Cerebellar cortex (tissue), 1 donor: ENCODE data around the gene RFT1.
"Not testable (repeated sequence)": the region's sequence is repeated elsewhere in the genome, so short reads cannot be mapped to it uniquely, and the experiment has no call there.

ENCODE experiments used
- DNase-seq: peaks from one replicate; pipeline ENCODE4 v3.0.0-alpha.2; 2015; ENCODE audit warnings: low spot score

RFT1 gene

GRCh38 chr3:53163444-53164387 lies 33.5 kb upstream of the RFT1 start:
- DNase-seq: peak; percentile 27

GRCh38 chr3:53162672-53163443 lies 32.6 kb upstream of the RFT1 start:
- DNase-seq: no peak

- DNase-seq: no peak
Measured at GRCh38 chr3:53161820-53162671, 31.8 kb upstream of the RFT1 start.

DNA sequence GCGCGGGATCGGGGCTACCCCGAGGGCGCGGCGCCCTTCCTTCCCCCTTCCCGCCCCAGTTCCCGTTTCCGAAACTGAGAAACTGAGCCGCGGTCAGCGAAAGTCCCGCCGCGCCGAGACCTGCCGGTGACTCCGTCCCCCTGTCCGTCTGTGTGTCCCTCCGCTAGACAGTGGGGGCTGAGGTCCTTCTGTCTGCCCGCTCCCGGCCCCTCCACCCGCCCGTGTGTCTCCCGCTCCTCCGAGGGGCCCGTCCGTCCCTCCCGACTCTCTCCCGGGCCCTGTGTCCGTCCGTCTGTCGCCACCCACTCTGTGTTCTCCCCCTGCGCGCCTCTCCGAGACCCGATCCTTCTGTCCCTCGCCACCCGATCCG lies 31.2 kb upstream of the RFT1 start:
- DNase-seq: no peak

DNA sequence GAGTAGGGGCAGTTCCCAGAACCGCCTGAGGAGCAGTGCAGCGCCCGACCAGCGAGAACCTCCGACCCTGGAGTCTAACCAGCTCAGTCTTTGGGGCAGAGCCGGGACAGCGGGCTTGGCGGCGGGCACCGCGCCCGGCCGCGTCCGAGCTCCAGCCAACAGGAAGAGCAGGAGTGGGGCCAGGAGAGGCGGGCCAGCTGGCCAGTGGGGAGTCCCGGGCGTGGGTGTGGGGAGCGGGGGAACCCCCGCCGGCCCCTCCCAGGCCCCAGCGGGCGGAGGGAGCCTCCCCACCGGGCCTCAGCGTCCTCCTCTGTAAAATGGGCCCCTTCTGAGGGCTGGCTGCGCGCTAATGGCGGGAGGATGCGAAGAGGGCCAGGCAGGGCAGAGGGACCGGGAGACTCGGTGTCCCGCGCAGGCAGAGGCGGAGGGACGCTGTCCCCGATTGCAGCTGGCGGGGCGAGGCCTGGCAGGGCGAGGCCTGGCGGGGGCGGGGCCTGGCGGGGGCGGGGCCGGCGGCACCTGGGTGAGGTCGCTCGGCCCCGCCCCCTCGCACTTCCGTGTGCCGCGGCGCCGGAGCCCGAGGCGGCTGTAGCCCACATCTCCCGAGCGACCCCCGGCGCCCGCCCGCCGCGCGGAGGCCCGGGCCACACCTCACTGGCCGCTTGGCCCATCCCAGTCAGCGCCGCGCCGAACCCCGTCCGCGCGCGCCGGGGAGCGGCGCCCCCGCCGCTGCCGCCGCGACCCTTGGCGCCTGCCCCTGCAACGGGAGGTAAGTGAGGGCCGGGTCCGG lies 30.6 kb upstream of the RFT1 start, which contains the start of gene PRKCD:
PRKCD (plus strand) TSS at position 550 of the 790 bp plus-strand sequence. CDS start 17,214 bp downstream, outside the sequence.
- peak; percentile 67 for DNase-seq

- no peak for DNase-seq
Measured at GRCh38 chr3:53160061-53160659, 29.9 kb upstream of the RFT1 start.

DNA sequence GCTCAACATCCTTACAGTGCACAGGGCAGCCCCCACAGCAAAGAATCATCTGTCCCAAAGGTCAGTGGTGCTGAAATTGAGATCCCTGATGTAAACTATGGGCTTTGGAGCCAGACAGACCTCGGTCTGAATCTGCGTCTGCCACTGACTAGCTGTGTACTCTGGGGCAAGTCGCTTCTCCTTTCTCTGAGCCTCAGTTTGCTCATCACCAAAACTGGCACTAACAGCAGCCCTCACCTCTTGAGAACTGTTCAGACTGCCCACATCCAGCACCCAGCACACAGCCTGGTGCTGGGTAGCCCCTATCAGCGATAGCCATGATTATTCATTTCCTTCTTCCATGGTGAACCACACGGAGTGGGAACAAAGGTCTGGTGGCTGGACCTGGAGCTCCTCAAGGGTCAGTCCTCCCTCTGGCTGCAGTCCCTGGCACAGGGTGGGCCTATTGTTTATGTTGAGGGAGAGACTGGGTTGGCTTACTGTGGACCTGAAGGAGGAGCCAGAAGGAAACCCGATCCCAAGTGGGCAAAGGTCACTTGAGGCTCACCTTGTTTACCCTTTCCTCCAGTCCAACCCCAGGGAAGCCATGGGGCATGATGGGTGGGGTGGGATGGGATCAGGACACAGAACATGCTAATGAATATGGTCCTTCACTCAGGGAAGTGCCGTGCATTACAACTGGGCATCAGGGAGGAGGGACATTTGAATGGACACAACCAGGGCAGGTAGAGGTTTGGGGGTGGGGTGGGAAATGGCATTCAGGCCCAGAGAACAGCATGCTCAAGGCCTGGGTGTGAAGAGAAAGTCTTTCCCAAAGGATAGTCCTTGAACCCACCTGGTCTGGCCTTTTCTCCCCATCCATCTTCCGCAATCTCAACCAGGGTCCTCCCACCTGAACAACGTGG lies 29.2 kb upstream of the RFT1 start:
- DNase-seq: no peak

DNA sequence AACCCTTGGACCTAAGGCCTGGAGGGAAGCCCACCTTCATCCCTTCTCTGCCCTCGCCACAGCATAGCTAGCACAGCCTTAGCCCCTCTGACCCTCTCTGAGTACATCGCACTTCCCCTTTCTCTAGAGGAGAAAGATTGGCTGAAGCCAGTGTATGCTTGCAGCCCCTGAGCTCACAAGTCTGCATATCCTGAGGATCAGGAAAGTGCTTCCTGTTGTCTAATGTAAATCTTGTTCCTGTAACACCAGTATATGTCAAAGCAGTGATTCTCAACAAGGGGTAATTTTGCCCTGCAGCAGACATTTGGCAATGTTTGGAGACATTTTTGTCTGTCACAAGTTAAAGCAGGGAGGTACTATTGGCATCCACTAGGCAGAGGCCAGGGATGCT lies 28.5 kb upstream of the RFT1 start:
- DNase-seq: no peak

DNA sequence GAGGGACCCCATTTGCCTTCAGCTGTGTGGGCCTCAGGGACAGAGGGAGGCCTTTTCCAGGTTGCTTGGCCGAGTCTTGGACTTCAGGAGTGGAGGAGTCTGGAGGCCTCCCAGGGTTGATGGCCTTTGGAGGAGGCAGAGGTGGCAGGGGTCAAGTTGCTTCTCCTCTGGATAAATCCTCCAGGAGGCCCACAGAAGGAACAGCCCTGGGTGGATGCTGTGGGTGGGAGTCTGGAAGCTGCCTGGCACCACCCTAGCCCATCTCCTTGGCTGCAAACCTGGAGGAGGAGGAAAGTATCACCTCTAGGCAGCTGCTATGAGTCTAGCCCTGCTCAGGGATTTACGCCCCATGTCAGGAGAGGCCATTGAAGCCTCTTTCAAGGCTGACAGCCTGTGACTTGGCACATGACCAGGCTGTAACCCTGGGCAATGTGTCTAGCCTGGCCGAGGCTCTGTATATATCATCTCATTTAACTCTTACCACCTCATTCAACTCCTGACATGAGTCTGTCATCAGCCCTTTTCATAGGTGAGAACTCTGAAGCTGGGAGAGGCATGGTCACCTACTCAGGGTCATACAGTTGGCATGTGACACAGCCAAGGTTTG lies 27.8 kb upstream of the RFT1 start:
- no peak for DNase-seq

- DNase-seq: no peak
Measured at GRCh38 chr3:53156368-53156834, 26.2 kb upstream of the RFT1 start.

DNA sequence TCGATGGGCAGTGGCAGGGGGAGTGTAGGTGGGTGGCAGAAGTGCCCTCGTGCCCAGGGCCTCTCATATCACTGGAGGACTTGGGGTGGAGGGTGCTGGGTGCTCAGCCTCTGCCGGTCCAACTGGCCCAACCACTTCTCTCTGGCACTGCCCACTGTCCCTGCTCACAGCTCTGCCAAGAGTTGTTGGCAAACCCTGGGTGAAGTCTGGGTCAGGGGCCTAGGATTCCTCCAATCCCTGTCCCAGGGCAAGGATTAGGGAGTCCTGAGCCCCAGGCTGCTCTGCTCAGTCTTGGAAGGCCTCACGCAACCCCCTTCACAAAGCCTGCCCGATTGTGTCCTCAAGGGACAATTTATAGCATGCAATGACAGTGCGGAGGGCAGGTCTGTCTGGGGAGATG lies 25.5 kb upstream of the RFT1 start:
- no peak for DNase-seq

DNA sequence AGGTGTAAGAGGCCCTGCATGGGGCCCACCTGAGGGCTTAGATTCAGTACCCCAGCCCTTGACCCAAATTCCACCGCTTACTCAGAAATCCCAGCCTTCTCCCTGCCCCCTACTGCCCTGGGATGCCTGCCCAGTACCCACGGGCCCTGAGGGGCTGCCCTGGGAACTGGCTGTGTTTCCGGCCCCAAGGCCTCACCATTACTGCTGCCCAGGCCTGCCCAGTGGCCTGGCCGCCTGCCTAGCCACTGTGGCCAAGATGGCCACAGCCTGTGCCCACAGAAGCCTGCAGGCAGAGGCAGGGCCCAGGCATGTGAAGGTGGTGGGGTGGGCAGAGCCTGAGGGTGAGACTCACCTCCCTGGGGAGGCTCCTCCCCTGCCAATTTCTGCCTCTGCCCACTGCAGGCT lies 24.6 kb upstream of the RFT1 start:
- DNase-seq: no peak

- DNase-seq: no peak
Measured at GRCh38 chr3:53153980-53154379, 23.7 kb upstream of the RFT1 start.

- DNase-seq: no peak
Measured at GRCh38 chr3:53153264-53153823, 23.1 kb upstream of the RFT1 start.

GRCh38 chr3:53151870-53152660 lies 21.8 kb upstream of the RFT1 start:
- no peak for DNase-seq

- no peak for DNase-seq
Measured at GRCh38 chr3:53151465-53151864, 21.2 kb upstream of the RFT1 start.

DNA sequence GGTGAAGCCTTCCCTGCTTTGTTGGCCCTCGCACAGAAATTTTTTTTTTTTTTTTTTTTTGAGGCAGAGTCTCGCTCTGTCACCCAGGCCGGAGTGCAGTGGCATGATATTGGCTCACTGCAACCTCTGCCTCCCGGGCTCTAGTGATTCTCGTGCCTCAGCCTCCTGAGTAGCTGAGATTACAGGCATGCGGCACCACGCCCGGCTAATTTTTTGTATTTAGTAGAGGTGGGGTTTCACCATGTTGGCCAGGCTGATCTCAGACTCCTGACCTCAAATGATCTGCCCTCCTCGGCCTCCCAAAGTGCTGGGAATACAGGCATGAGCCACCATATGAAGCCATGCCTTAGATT lies 20.8 kb upstream of the RFT1 start:
- DNase-seq: not testable (repeated sequence)
